LNCAP (cell line): ENCODE measurements around the gene KASH5.

Experiments
- TF ChIP-seq, protein P1 (sequence below): fragments of 450-650 bp; IDR thresholded peaks from 2 replicates; pipeline ENCODE4 v1.5.1; 2017; ENCODE audit warnings: mild to moderate bottlenecking

KASH5 gene

GRCh38 chr19:49458567-49458903, 70.5 kb downstream of the KASH5 start:
- TF ChIP-seq, protein P1, sequence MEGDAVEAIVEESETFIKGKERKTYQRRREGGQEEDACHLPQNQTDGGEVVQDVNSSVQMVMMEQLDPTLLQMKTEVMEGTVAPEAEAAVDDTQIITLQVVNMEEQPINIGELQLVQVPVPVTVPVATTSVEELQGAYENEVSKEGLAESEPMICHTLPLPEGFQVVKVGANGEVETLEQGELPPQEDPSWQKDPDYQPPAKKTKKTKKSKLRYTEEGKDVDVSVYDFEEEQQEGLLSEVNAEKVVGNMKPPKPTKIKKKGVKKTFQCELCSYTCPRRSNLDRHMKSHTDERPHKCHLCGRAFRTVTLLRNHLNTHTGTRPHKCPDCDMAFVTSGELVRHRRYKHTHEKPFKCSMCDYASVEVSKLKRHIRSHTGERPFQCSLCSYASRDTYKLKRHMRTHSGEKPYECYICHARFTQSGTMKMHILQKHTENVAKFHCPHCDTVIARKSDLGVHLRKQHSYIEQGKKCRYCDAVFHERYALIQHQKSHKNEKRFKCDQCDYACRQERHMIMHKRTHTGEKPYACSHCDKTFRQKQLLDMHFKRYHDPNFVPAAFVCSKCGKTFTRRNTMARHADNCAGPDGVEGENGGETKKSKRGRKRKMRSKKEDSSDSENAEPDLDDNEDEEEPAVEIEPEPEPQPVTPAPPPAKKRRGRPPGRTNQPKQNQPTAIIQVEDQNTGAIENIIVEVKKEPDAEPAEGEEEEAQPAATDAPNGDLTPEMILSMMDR, result no peak

- TF ChIP-seq, protein P1, result no peak
Observed at GRCh38 chr19:49459388-49459787, 71.3 kb downstream of the KASH5 start.

DNA sequence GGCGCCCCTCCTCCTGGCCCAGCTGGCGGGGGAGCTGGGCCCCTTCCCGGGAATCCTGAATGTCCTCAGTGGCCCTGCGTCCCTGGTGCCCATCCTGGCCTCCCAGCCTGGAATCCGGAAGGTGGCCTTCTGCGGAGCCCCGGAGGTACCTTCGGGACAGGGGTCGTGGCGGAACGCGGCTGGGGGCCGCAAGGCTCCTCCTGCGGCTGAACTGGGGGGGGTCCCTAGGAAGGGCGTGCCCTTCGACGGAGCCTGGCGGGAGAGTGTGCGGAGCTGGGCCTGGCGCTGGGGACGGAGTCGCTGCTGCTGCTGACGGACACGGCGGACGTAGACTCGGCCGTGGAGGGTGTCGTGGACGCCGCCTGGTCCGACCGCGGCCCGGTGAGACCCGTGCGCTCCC, 73.6 kb downstream of the KASH5 start:
- TF ChIP-seq, protein P1, result no peak

DNA sequence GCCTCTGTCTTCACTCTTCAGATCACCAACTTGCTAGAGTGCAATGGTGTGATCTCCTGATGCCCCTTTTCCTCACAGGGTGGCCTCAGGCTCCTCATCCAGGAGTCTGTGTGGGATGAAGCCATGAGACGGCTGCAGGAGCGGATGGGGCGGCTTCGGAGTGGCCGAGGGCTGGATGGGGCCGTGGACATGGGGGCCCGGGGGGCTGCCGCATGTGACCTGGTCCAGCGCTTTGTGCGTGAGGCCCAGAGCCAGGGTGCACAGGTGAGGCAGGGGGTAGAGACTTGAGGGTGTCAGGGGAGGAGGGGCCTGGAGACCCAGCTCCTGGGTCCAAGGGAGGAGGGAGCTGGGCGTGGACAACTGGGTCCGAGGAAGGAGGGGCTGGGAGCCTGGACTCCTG, 74.4 kb downstream of the KASH5 start:
- TF ChIP-seq, protein P1, result no peak

- TF ChIP-seq, protein P1, result no peak
Observed at GRCh38 chr19:49463960-49464740, 76.1 kb downstream of the KASH5 start.

- TF ChIP-seq, protein P1, result no peak
Observed at GRCh38 chr19:49465371-49465770, 77.3 kb downstream of the KASH5 start.
